ENCODE data around the gene SEL1L3. TPM values are rescaled to one million over a fixed set of nuclear protein-coding genes. Genes with fewer than 3 reads are reported as not detected.

The SEL1L3 gene
- total and polyA plus RNA-seq, 2 donors (not counting 3 experiments of a cell fraction or from before 2014, with no cell fraction given), result 53.4 to 122 TPM

- Histone ChIP-seq H3K4me3 (replicated peaks in 1 of 3; ENCODE audit: insufficient read depth in 1 of 3, low read depth in 1 of 3, low read length in 3 of 3) (no peak overlapping the region), H4K20me1 (replicated peaks; ENCODE audit: control insufficient read depth, extremely low read depth, insufficient read depth, low read length) (no peaks in the 10 kb centered on the region), H3K79me2 (ENCODE audit: control insufficient read depth, insufficient read depth, low read length) (no peaks in the 10 kb centered on the region), H2AFZ (ENCODE audit: low read depth, low read length) (no peak overlapping the region), H3K27me3 (ENCODE audit: control insufficient read depth in 2 of 2, insufficient read depth in 2 of 2, low read length in 2 of 2) (no peaks in the 10 kb centered on the region), H3K9me3 (replicated peaks; ENCODE audit: control insufficient read depth, insufficient read depth, low read length) (no peaks in the 10 kb centered on the region), H3K9me1 (replicated peaks; ENCODE audit: control insufficient read depth, extremely low read depth, insufficient read depth, low read length) (no peaks in the 10 kb centered on the region), H3K4me2 (ENCODE audit: insufficient read depth, low read length) (no peak overlapping the region), H3K36me3 (ENCODE audit: control insufficient read depth in 2 of 2, extremely low read depth in 1 of 2, insufficient read depth in 2 of 2, low read length in 2 of 2) (no peaks in the 10 kb centered on the region), H3K27ac (ENCODE audit: insufficient read depth, low read depth, low read length) (no peak overlapping the region), H3K4me1 (ENCODE audit: control insufficient read depth, extremely low read depth, insufficient read depth, low read length) (no peaks in the 10 kb centered on the region), H3K9ac (replicated peaks; ENCODE audit: extremely low read depth, insufficient read depth, low read length) (no peak overlapping the region)
- CTCF ChIA-PET, result no interaction called here
- BruUV-seq (replicated peaks), result no TSS peak
- DNase-seq (ENCODE audit: low read depth, low spot score), result no peak
- dilution Hi-C loops (cut with MboI; ENCODE audit: extremely low pct_ligation_motif_present, low sequenced_read_pairs), result no loop called here
- intact Hi-C loops (cut with micrococcal nuclease), result no loop called here
- no peak for TF ChIP-seq GATA2 (IDR thresholded peaks at IDR 0.05; ENCODE audit: insufficient read depth, insufficient read length, low read depth, low read length)
- no peak for TF ChIP-seq POLR2A (IDR thresholded peaks at IDR 0.05; ENCODE audit: low read depth, low read length)
- TF ChIP-seq JUN (IDR thresholded peaks at IDR 0.05; ENCODE audit: borderline replicate concordance, insufficient read depth, insufficient read length, low read depth), result no peak
- no peak for TF ChIP-seq MAX (IDR thresholded peaks at IDR 0.05; ENCODE audit: insufficient read depth, insufficient read length)
- no peak for TF ChIP-seq MYC (IDR thresholded peaks at IDR 0.05; ENCODE audit: low read depth, low read length)
- TF ChIP-seq FOS (IDR thresholded peaks at IDR 0.05; ENCODE audit: borderline replicate concordance, insufficient read depth, low read length), result no peak
- TF ChIP-seq POLR2AphosphoS5 (IDR thresholded peaks at IDR 0.05; ENCODE audit: insufficient read depth, low read depth, low read length), result no peak
- TF ChIP-seq CTCF (IDR thresholded peaks at IDR 0.05; ENCODE audit: extremely low read depth in 1 of 2, insufficient read depth in 1 of 2, low read depth in 1 of 2, low read length in 2 of 2), result no peak
- TF ChIP-seq EZH2 (IDR thresholded peaks at IDR 0.05; ENCODE audit: borderline replicate concordance, low read depth, low read length, severe bottlenecking), result no peak
- POLR2A ChIA-PET, result no interaction called here
- no peak for FAIRE-seq
Measured at GRCh38 chr4:25727711-25728493, 134.9 kb downstream of the SEL1L3 start.

Data from endothelial cell of umbilical vein (primary cell).